MM.1S (cell line): Measurements from ENCODE around the gene PCSK4.

Experiments
- EZH2 ChIP-seq: fragments of 300-600 bp; sonication (generic); optimal IDR thresholded peaks from 2 replicates; pipeline ENCODE3; 2017; ENCODE audit warnings: low read depth, mild to moderate bottlenecking, antibody characterized with exemption, low read length, mixed read lengths
- EZH2phosphoT487 ChIP-seq: fragments of 300-600 bp; sonication (generic); IDR thresholded peaks from 2 replicates; pipeline ENCODE4 v1.6.1; 2018; ENCODE audit warnings: antibody characterized with exemption, low read length
- TF ChIP-seq, protein P1 (sequence below): fragments of 300-600 bp; sonication (generic); IDR thresholded peaks from 2 replicates; pipeline ENCODE4 v1.5.1; 2016; ENCODE audit warnings: antibody characterized with exemption, low read length, mixed read lengths

- TF ChIP-seq, protein P1, sequence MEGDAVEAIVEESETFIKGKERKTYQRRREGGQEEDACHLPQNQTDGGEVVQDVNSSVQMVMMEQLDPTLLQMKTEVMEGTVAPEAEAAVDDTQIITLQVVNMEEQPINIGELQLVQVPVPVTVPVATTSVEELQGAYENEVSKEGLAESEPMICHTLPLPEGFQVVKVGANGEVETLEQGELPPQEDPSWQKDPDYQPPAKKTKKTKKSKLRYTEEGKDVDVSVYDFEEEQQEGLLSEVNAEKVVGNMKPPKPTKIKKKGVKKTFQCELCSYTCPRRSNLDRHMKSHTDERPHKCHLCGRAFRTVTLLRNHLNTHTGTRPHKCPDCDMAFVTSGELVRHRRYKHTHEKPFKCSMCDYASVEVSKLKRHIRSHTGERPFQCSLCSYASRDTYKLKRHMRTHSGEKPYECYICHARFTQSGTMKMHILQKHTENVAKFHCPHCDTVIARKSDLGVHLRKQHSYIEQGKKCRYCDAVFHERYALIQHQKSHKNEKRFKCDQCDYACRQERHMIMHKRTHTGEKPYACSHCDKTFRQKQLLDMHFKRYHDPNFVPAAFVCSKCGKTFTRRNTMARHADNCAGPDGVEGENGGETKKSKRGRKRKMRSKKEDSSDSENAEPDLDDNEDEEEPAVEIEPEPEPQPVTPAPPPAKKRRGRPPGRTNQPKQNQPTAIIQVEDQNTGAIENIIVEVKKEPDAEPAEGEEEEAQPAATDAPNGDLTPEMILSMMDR: no peak
- TF ChIP-seq EZH2 (no peak), EZH2phosphoT487 (no peak)
Measured at GRCh38 chr19:1474011-1474764, 16.0 kb downstream of the PCSK4 start.
